Epithelial cell of proximal tubule (primary cell): ENCODE data around the gene LMO7. TPM values are rescaled to one million over a fixed set of nuclear protein-coding genes. Genes with fewer than 3 reads are reported as not detected.
A peak's percentile ranks its signal among the peaks of the same experiment; 100 is the strongest.

Source experiments
- DNase-seq: peaks from one replicate; pipeline ENCODE4 v3.0.0-alpha.2; 2011; ENCODE audit warnings: low read depth
- H3K4me3 ChIP-seq: 2 replicates; pipeline ENCODE4 v1.5.1; 2011; ENCODE audit warnings: low read depth, mild to moderate bottlenecking, low read length
- total RNA-seq: library from RNA; depleted of rRNA; stranded (reverse); fragments of >200 nt; gene quantifications from 2 replicates; pipeline ENCODE4 v1.2.3, GENCODE V29; 2015
- TF ChIP-seq, protein P1 (sequence below): conservative IDR thresholded peaks from 2 replicates; pipeline ENCODE4 v1.5.1; 2012; ENCODE audit warnings: low read depth, mild to moderate bottlenecking, low read length

The LMO7 gene
- total RNA-seq, 1 donor from 2014 or later: 46.9 TPM

- no peak for DNase-seq
These were observed 7.6 kb downstream of the LMO7 start for GRCh38 chr13:75643693-75644092.

GRCh38 chr13:75645141-75645540 lies 9.0 kb downstream of the LMO7 start:
- DNase-seq: no peak
- H3K4me3 ChIP-seq: no peak overlapping the region
- TF ChIP-seq, protein P1, sequence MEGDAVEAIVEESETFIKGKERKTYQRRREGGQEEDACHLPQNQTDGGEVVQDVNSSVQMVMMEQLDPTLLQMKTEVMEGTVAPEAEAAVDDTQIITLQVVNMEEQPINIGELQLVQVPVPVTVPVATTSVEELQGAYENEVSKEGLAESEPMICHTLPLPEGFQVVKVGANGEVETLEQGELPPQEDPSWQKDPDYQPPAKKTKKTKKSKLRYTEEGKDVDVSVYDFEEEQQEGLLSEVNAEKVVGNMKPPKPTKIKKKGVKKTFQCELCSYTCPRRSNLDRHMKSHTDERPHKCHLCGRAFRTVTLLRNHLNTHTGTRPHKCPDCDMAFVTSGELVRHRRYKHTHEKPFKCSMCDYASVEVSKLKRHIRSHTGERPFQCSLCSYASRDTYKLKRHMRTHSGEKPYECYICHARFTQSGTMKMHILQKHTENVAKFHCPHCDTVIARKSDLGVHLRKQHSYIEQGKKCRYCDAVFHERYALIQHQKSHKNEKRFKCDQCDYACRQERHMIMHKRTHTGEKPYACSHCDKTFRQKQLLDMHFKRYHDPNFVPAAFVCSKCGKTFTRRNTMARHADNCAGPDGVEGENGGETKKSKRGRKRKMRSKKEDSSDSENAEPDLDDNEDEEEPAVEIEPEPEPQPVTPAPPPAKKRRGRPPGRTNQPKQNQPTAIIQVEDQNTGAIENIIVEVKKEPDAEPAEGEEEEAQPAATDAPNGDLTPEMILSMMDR: no peak

More at GRCh38 chr13:75643693-75644092, 7.6 kb downstream of the LMO7 start:
- H3K4me3 ChIP-seq: no peak overlapping the region
- TF ChIP-seq, protein P1: no peak

- H3K4me3 ChIP-seq: no peak overlapping the region
- TF ChIP-seq, protein P1: no peak
- peak; percentile 67 for DNase-seq
These were observed 11.1 kb downstream of the LMO7 start for GRCh38 chr13:75647126-75647784.

DNA sequence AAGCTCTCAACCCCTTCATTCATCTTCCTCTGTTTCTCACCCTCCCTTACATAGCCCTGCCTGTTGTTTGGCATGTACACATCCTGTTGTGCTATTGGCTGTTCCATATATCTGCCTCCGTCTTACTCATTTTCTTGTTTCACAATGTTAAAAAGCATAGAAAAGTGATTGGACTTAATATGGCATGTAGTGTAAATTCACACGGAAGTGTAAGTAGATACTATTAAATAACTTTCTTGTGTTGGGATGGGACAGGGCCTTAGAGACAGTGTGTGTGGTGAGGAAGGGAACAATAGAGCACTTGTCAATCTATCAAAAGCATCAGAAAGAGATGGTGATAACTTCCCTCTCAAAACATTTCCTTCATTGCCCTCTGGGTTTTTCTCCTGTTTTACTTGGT lies 12.3 kb downstream of the LMO7 start:
- H3K4me3 ChIP-seq: no peak overlapping the region
- DNase-seq: no peak
- TF ChIP-seq, protein P1: no peak

- TF ChIP-seq, protein P1: no peak
- no peak overlapping the region for H3K4me3 ChIP-seq
- no peak for DNase-seq
These were observed 14.9 kb downstream of the LMO7 start for GRCh38 chr13:75651013-75651412.

DNA sequence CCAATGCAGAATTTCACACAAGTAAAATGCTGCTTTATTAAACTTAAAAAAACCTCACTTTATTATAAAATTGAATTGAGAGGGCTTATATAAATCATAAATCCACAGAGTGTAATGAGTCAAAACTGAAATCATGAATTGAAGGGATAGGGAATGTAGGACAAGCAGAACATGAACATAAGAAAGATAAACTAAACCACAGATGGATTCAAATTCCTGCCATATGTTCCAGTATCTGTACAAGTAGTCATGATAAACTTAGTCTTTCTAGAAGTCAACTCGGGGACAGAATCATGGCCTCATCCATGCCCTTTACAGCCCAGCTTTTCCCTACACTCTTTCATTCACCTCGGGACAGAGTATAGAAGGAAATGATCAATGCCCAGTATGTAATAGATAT lies 16.6 kb downstream of the LMO7 start:
- DNase-seq: no peak
- TF ChIP-seq, protein P1: no peak
- no peak overlapping the region for H3K4me3 ChIP-seq

- no peak overlapping the region for H3K4me3 ChIP-seq
- TF ChIP-seq, protein P1: no peak
- no peak for DNase-seq
These were observed 20.4 kb downstream of the LMO7 start for GRCh38 chr13:75656425-75656989.
